Endothelial cell of umbilical vein (primary cell): ENCODE measurements around the gene NTRK1. TPM values are rescaled to one million over a fixed set of nuclear protein-coding genes. Genes with fewer than 3 reads are reported as not detected.

ENCODE experiments used
- BruUV-seq: library from RNA; stranded (reverse); fragments of 400-500 nt; replicated peaks from 2 replicates; lab custom pipeline; 2021; lab: Mats Ljungman, UMichigan
- CTCF ChIA-PET: fragments of 300-600, 350-600 bp; sonication (Branson Sonifier 250); formaldehyde crosslinking; loops from one replicate; lab custom pipeline; 2021; ENCODE audit warnings: antibody characterized with exemption, inconsistent platforms; lab: Charles Lee
- POLR2A ChIA-PET: fragments of 300-600, 350-600 bp; sonication (Branson Sonifier 250); formaldehyde crosslinking; loops from one replicate; lab custom pipeline; 2021; ENCODE audit warnings: antibody characterized with exemption, inconsistent platforms; lab: Charles Lee
- DNase-seq: peaks from one replicate; pipeline ENCODE4 v3.0.0-alpha.2; 2011; ENCODE audit warnings: low read depth, low spot score
- FAIRE-seq: peaks from 2 replicates; lab custom pipeline; 2011; peaks lifted over from hg19 to GRCh38; lab: Jason Lieb, UNC
- H2AFZ ChIP-seq: 2 replicates; pipeline ENCODE4 v1.6.0; 2012; ENCODE audit warnings: low read depth, low read length, control low read depth, inconsistent platforms
- H3K27ac ChIP-seq: 2 replicates; pipeline ENCODE4 v1.5.1; 2011; ENCODE audit warnings: low read depth, mild to moderate bottlenecking, control low read depth, low read length, moderate library complexity; ENCODE audit not compliant: insufficient read depth
- H3K27me3 ChIP-seq, 2 experiments: 2 replicates each; pipeline versions ENCODE4 v1.6.0 to v1.6.1; 2011; ENCODE audit warnings: low read length in 2 of 2, mixed read lengths in 1 of 2; ENCODE audit not compliant: control insufficient read depth in 2 of 2, insufficient read depth in 2 of 2
- H3K36me3 ChIP-seq, 2 experiments: 2 replicates in 1 of 2; 3 replicates in 1 of 2; pipeline ENCODE4 v1.5.1; 2011; ENCODE audit warnings: low read length in 2 of 2, mild to moderate bottlenecking in 1 of 2, moderate library complexity in 1 of 2; ENCODE audit not compliant: control insufficient read depth in 2 of 2, insufficient read depth in 2 of 2; ENCODE audit errors: extremely low read depth in 1 of 2
- H3K4me1 ChIP-seq: 3 replicates; pipeline ENCODE4 v1.5.1; 2011; ENCODE audit warnings: mild to moderate bottlenecking, low read length; ENCODE audit not compliant: control insufficient read depth, insufficient read depth; ENCODE audit errors: extremely low read depth
- H3K4me2 ChIP-seq: 2 replicates; pipeline ENCODE4 v1.6.1; 2011; ENCODE audit warnings: low read length, control low read depth, mixed read lengths; ENCODE audit not compliant: insufficient read depth
- H3K4me3 ChIP-seq, 3 experiments: fragments of 200-600 bp in 1 of 3; sonication (generic), shearing (Covaris generic) in 1 of 3; replicated peaks in 1 of 3; 2 replicates each; pipeline ENCODE4 v1.5.1; 2011 to 2016; ENCODE audit warnings: control low read depth in 3 of 3, low read length in 3 of 3, mild to moderate bottlenecking in 2 of 3, inconsistent platforms in 1 of 3, low read depth in 1 of 3, moderate library complexity in 1 of 3; ENCODE audit not compliant: insufficient read depth in 1 of 3
- H3K79me2 ChIP-seq: 2 replicates; pipeline ENCODE4 v1.6.0; 2012; ENCODE audit warnings: low read length, inconsistent platforms; ENCODE audit not compliant: control insufficient read depth, insufficient read depth
- H3K9ac ChIP-seq: replicated peaks from 2 replicates; pipeline ENCODE3; 2011; ENCODE audit warnings: low read length, control low read depth; ENCODE audit not compliant: insufficient read depth; ENCODE audit errors: extremely low read depth
- H3K9me1 ChIP-seq: replicated peaks from 3 replicates; pipeline ENCODE4 v1.6.0; 2011; ENCODE audit warnings: mild to moderate bottlenecking, low read length; ENCODE audit not compliant: control insufficient read depth, insufficient read depth; ENCODE audit errors: extremely low read depth
- H3K9me3 ChIP-seq: replicated peaks from 2 replicates; pipeline ENCODE4 v1.5.1; 2012; ENCODE audit warnings: low read length, inconsistent platforms; ENCODE audit not compliant: control insufficient read depth, insufficient read depth
- H4K20me1 ChIP-seq: replicated peaks from 2 replicates; pipeline ENCODE3; 2011; ENCODE audit warnings: mild to moderate bottlenecking, low read length; ENCODE audit not compliant: control insufficient read depth, insufficient read depth; ENCODE audit errors: extremely low read depth
- FOS ChIP-seq: IDR thresholded peaks from 2 replicates; pipeline ENCODE4 v1.6.1; 2011; ENCODE audit warnings: mild to moderate bottlenecking, low read length, moderate library complexity, borderline replicate concordance; ENCODE audit not compliant: insufficient read depth
- GATA2 ChIP-seq: IDR thresholded peaks from 2 replicates; pipeline ENCODE4 v1.7.0; 2011; ENCODE audit warnings: low read depth, mild to moderate bottlenecking, moderate library complexity, mixed read lengths, low read length; ENCODE audit not compliant: insufficient read length, insufficient read depth
- JUN ChIP-seq: IDR thresholded peaks from 2 replicates; pipeline ENCODE4 v1.6.1; 2011; ENCODE audit warnings: borderline replicate concordance, low read depth; ENCODE audit not compliant: insufficient read length, insufficient read depth
- MYC ChIP-seq: IDR thresholded peaks from one replicate; pipeline ENCODE4 v1.6.1; 2011; ENCODE audit warnings: mild to moderate bottlenecking, low read depth, low read length
- POLR2A ChIP-seq: IDR thresholded peaks from 2 replicates; pipeline ENCODE4 v1.6.1; 2012; ENCODE audit warnings: low read depth, mild to moderate bottlenecking, control low read depth, low read length
- POLR2AphosphoS5 ChIP-seq: IDR thresholded peaks from 2 replicates; pipeline ENCODE4 v1.6.1; 2012; ENCODE audit warnings: low read depth, mild to moderate bottlenecking, control low read depth, low read length, moderate library complexity; ENCODE audit not compliant: insufficient read depth
- dilution Hi-C: fragments of 300-500 bp; cut with MboI; formaldehyde crosslinking; loops from one replicate; pipeline ENCODE4 v1.15.0; 2019; ENCODE audit warnings: low sequenced_read_pairs; ENCODE audit not compliant: extremely low pct_ligation_motif_present
- intact Hi-C: fragments of 100-400 bp; cut with micrococcal nuclease; formaldehyde crosslinking; loops from one replicate; pipeline ENCODE4 v1.10.0; 2022
- polyA plus RNA-seq, 4 experiments: library from polyadenylated mRNA; depleted of rRNA in 3 of 4; stranded (reverse) in 3 of 4; unstranded in 1 of 4; fragments of >200 nt; gene quantifications; 2 replicates each; pipeline versions ENCODE4 v1.2.1 to v1.2.3, GENCODE V29; 2011 to 2012; ENCODE audit warnings: missing spikeins in 1 of 4
- total RNA-seq: library from RNA; stranded (reverse); gene quantifications from 2 replicates; pipeline ENCODE4 v1.2.3, GENCODE V29; 2021
- TF ChIP-seq, protein P1 (sequence below), 2 donors: IDR thresholded peaks; 1 replicate in 1 of 2; 2 replicates in 1 of 2; pipeline ENCODE4 v1.5.1; 2011; ENCODE audit warnings: low read length in 2 of 2, mild to moderate bottlenecking in 2 of 2, moderate library complexity in 2 of 2, control low read depth in 1 of 2, inconsistent platforms in 1 of 2, low read depth in 1 of 2; ENCODE audit not compliant: insufficient read depth in 1 of 2; ENCODE audit errors: extremely low read depth in 1 of 2

NTRK1 gene
- total and polyA plus RNA-seq, 2 donors (not counting 3 experiments of a cell fraction or from before 2014, with no cell fraction given) = 0.07 TPM; not detected in 1

DNA sequence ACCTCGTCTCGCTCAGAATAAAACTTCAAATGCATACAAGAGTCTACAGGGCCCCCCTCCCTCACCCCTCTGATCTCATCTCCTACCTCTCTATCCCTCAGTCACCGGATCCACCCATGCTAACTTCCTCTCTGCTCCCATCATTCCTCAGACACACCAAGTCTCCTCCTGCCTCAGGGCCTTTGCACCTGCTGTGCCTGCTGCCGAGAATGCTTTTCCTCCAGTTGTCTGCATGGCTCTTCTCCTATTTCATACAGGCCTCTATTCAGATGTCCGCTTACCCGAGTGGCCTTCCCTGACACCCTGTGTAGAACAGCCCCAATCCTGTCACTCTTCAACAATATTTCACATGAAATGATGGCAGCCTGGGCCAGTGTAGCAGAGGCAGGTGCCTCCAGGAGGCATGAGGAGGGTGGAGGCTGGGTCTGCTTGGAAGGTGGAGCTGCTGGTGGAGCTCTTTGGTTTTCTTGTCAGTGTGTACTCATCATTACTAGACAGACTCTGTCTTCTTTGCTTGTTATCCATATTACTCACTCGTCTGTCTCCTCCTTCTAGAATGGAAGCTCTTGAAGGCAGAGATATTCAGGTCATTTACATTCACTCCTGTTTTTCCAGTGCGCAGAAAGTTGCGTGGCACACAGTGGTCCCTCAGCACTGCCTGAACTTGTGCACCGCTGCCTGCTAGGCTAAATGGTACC is 48.2 kb upstream of the NTRK1 start:
- Histone ChIP-seq H3K4me3 (no peak overlapping the region), H2AFZ (no peak overlapping the region), H3K36me3 (no peaks in the 10 kb centered on the region), H3K79me2 (no peaks in the 10 kb centered on the region), H3K9me1 (no peaks in the 10 kb centered on the region), H3K4me1 (peaks cover 33% of the 10 kb centered on the region), H3K27me3 (no peaks in the 10 kb centered on the region), H3K27ac (no peak overlapping the region), H3K4me2 (no peak overlapping the region), H4K20me1 (no peaks in the 10 kb centered on the region), H3K9me3 (no peaks in the 10 kb centered on the region), H3K9ac (no peak overlapping the region)
- FAIRE-seq (no peak), DNase-seq (no peak)
- BruUV-seq = no TSS peak
- dilution Hi-C loops = no loop called here
- POLR2A ChIA-PET = no interaction called here
- intact Hi-C loops = no loop called here
- CTCF ChIA-PET = interaction anchor here (0.7 to 1.8 kb wide), 2 partner anchors 47 to 122 kb away, joined by 3 to 6 read pairs; partner anchors contain the start of gene NTRK1
- no peak for TF ChIP-seq MYC
- TF ChIP-seq, protein P1, sequence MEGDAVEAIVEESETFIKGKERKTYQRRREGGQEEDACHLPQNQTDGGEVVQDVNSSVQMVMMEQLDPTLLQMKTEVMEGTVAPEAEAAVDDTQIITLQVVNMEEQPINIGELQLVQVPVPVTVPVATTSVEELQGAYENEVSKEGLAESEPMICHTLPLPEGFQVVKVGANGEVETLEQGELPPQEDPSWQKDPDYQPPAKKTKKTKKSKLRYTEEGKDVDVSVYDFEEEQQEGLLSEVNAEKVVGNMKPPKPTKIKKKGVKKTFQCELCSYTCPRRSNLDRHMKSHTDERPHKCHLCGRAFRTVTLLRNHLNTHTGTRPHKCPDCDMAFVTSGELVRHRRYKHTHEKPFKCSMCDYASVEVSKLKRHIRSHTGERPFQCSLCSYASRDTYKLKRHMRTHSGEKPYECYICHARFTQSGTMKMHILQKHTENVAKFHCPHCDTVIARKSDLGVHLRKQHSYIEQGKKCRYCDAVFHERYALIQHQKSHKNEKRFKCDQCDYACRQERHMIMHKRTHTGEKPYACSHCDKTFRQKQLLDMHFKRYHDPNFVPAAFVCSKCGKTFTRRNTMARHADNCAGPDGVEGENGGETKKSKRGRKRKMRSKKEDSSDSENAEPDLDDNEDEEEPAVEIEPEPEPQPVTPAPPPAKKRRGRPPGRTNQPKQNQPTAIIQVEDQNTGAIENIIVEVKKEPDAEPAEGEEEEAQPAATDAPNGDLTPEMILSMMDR (IDR thresholded peaks at IDR 0.05; ENCODE audit: extremely low read depth in 1 of 2, insufficient read depth in 1 of 2, low read depth in 1 of 2, low read length in 2 of 2) = no peak
- no peak for TF ChIP-seq JUN
- no peak for TF ChIP-seq FOS
- no peak for TF ChIP-seq POLR2AphosphoS5
- no peak for TF ChIP-seq GATA2
- TF ChIP-seq POLR2A = no peak
